HG03575 (cell line): Measurements from ENCODE around the gene IFNL3.

Source experiments
- ATAC-seq: cut with Tn5 transposase; IDR thresholded peaks from one replicate; pipeline ENCODE4 v1.9.1; 2021; ENCODE audit not compliant: unreplicated experiment, insufficient number of reproducible peaks, low FRiP score; ENCODE audit errors: extremely low read depth

Gene IFNL3

DNA sequence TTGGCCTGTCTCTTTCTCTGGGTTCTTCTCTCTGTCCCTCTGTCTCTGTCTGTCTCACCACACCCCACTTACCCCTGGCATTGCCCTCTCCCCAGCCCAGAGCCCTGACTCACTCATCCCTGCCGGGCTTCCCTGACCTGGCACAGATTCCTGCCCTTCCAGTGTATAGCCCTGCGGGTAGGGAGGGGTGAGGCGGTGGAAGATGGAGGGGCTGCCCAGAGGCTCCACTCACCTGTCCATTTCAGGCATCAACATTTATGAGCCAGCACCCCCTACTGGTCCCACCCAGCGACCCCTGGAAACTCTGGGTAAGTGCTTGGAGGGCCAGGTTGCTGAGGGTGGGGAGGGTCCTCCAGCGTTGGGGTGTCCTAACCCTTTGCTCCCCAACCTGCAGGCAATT lies 47.0 kb downstream of the IFNL3 start:
- no peak for ATAC-seq

DNA sequence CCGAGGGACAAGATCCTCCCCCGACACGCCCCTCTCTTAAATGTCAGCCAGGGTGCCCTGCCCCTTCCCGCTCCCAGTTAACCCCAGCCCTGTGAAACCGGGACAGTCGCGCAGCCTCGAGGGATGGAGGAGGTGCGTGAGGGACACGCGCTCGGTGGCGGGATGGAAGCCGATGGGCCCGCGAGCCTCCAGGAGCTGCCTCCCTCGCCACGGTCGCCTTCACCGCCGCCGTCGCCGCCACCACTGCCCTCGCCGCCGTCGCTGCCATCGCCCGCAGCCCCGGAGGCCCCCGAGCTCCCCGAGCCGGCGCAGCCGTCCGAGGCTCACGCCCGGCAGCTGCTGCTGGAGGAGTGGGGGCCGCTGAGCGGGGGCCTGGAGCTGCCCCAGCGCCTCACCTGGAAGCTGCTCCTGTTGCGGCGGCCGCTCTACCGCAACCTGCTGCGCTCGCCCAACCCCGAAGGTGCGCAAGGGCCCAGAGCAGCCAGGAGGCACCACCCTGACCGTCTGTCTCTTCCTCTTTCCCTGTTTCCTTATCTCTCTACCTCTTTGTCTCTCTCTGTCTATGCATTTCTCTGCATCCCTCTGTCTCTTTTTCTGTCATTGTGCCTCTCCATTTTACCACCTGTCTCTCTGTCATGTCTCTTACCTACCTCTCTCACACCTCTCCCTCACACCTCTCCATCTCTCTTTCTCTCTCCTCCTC lies 47.8 kb downstream of the IFNL3 start, which contains the start of gene NCCRP1:
NCCRP1 (plus strand) TSS at position 105 of the 703 bp plus-strand sequence; CDS start at position 124, 19 bp downstream.
- ATAC-seq: no peak

DNA sequence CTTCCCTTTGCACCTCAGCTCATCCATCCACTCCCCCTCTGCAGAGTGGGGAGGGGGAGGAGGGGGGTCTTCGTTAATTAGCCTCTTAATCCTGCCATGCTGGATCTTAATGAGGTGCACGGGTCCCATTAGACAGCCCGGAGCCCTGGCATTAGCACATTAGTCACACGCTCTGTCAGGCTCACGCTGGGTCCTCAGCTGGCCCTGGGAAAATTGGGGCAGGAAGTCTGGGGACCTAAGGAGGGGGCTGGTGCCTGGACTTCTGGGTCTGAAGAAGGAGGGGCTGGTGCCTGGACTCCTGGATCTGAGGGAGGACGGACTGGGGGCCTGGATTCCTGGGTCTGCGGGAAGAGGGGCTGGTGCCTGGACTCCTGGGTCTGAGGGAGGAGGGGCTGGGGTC lies 48.5 kb downstream of the IFNL3 start:
- ATAC-seq: no peak

DNA sequence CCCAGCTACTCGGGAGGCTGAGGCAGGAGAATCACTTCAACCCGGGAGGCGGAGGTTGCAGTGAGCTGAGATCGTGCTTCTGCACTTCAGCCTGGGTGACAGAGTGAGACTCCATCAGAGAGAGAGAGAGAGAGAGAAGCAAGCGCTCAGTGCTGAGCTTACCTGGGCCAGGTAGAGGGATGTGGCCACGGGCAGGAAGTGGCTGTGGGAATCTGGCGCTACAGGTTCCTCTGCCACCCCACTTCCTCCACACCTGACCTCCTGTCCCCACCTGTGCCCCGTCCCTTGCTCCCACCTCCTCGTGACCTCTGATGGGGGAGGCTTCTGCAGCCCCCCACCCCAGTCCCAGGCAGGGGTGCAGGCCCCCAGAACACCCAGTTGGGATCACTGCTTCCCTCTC lies 49.1 kb downstream of the IFNL3 start:
- no peak for ATAC-seq

GRCh38 chr19:39194832-39195542 lies 49.8 kb downstream of the IFNL3 start:
- ATAC-seq: no peak

GRCh38 chr19:39193803-39194202 lies 51.0 kb downstream of the IFNL3 start:
- ATAC-seq: no peak
